Neutrophil (primary cell): ENCODE data around the gene CCDC110.
"Not testable (repeated sequence)": the region's sequence is repeated elsewhere in the genome, so short reads cannot be mapped to it uniquely, and the experiment has no call there.

ENCODE experiments used
- H3K27ac ChIP-seq: fragments of 200-600 bp; sonication (generic); 2 replicates; pipeline ENCODE4 v1.5.1; 2016; ENCODE audit warnings: mild to moderate bottlenecking, moderate library complexity
- H3K27me3 ChIP-seq: fragments of 200-600 bp; sonication (generic); 2 replicates; pipeline ENCODE4 v1.6.0; 2016; ENCODE audit warnings: mild to moderate bottlenecking
- H3K36me3 ChIP-seq: fragments of 200-600 bp; sonication (generic); 2 replicates; pipeline ENCODE4 v1.5.1; 2017
- H3K4me1 ChIP-seq, 2 experiments: fragments of 200-600 bp in 1 of 2; sonication (generic) in 1 of 2; 1 replicate in 1 of 2; 2 replicates in 1 of 2; pipeline versions ENCODE4 v1.5.1 to v1.6.1; 2013 to 2016; ENCODE audit warnings: low read depth in 1 of 2, low read length in 1 of 2, mild to moderate bottlenecking in 1 of 2, moderate library complexity in 1 of 2; ENCODE audit not compliant: control insufficient read depth in 1 of 2, insufficient read depth in 1 of 2
- H3K4me3 ChIP-seq, 2 experiments: fragments of 200-600 bp in 1 of 2; sonication (generic) in 1 of 2; 1 replicate in 1 of 2; 2 replicates in 1 of 2; pipeline ENCODE4 v1.5.1; 2013 to 2016; ENCODE audit warnings: low read depth in 1 of 2, low read length in 1 of 2, mild to moderate bottlenecking in 1 of 2, moderate library complexity in 1 of 2
- H3K9me3 ChIP-seq: fragments of 200-600 bp; sonication (generic); 2 replicates; pipeline ENCODE4 v1.5.1; 2016
- CTCF ChIP-seq: fragments of 200-600 bp; sonication (generic); IDR thresholded peaks from 2 replicates; pipeline ENCODE4 v1.5.1; 2016; ENCODE audit warnings: antibody characterized with exemption

Gene CCDC110

GRCh38 chr4:185514182-185514697 is 42.7 kb upstream of the CCDC110 start:
- peaks cover 99% of the 10 kb centered on the region for H3K27me3 ChIP-seq
- no peaks in the 10 kb centered on the region for H3K9me3 ChIP-seq
- no peaks in the 10 kb centered on the region for H3K36me3 ChIP-seq
- TF ChIP-seq CTCF, result no peak
- no peak overlapping the region for H3K4me3 ChIP-seq
- no peaks in the 10 kb centered on the region for H3K4me1 ChIP-seq
- H3K27ac ChIP-seq, result no peak overlapping the region

DNA sequence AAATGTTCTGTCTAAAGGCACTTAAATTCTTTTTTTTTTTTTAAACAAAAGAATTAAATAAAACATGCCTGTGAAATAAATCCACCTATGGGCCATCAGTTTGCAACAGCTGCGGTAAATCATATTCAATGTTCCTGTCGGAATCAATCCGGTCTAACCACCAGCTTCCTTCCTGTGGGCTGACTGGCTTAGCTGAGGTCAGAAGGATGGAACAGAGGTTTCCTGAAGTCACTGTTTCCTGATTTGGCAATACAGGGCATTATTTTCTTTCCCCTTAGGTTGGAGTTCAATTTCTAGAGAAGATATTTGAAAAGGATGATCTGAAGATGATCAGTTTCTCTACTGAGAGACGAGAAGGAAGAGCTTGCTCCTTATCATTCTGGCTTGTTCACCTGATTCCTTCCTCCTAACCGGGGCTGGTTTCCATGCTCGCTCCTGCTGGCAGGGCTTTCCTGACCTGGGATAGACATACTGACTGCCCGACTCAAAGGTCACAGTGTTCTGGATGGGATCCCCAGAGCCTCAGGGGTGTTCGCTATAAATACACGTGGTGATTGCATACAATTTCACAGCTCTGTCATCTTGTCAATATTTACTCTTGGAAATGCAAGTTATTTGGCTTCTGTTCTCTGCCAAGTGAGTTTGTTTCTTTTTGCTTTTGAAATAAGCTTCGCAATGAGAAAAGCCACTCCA is 42.1 kb upstream of the CCDC110 start:
- no peak for TF ChIP-seq CTCF
- Histone ChIP-seq H3K9me3 (no peaks in the 10 kb centered on the region), H3K27me3 (peaks cover 99% of the 10 kb centered on the region), H3K4me1 (no peaks in the 10 kb centered on the region), H3K36me3 (no peaks in the 10 kb centered on the region), H3K4me3 (no peak overlapping the region), H3K27ac (no peak overlapping the region)

DNA sequence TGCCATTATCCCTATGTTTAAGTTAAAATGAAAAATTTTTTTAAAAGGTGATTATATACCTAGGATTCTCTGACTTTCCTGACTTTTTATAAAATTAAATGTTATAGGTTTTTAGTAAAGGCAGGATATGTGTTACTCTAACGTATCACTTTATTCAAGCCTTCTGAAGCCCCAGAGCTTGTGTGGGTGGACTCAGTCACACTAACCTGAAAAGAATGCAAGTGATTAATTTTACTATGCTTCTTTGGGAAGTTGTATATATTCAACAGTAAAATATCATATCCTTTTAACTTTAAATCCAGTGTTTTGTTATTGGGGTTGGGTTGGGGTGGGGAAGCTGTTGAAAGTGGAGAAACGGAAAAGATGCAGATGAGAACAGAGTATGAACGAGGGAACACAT is 41.0 kb upstream of the CCDC110 start:
- H3K36me3 ChIP-seq, result no peaks in the 10 kb centered on the region
- H3K4me1 ChIP-seq, result no peaks in the 10 kb centered on the region
- TF ChIP-seq CTCF, result no peak
- H3K27me3 ChIP-seq, result peaks cover 99% of the 10 kb centered on the region
- H3K27ac ChIP-seq, result no peak overlapping the region
- H3K4me3 ChIP-seq, result no peak overlapping the region
- H3K9me3 ChIP-seq, result no peaks in the 10 kb centered on the region

GRCh38 chr4:185511243-185511642 is 39.7 kb upstream of the CCDC110 start:
- not testable (repeated sequence) for H3K27ac ChIP-seq, H3K36me3 ChIP-seq, H3K4me3 ChIP-seq, H3K9me3 ChIP-seq, H3K4me1 ChIP-seq
- H3K27me3 ChIP-seq, result peaks cover 100% of the 10 kb centered on the region

GRCh38 chr4:185510806-185511205 is 39.3 kb upstream of the CCDC110 start:
- Histone ChIP-seq H3K9me3 (no peaks in the 10 kb centered on the region), H3K4me1 (no peaks in the 10 kb centered on the region), H3K4me3 (no peak overlapping the region), H3K27ac (no peak overlapping the region), H3K36me3 (no peaks in the 10 kb centered on the region), H3K27me3 (peaks cover 99% of the 10 kb centered on the region)
- TF ChIP-seq CTCF, result no peak

GRCh38 chr4:185508181-185508580 is 36.6 kb upstream of the CCDC110 start:
- Histone ChIP-seq H3K4me1 (no peaks in the 10 kb centered on the region), H3K9me3 (no peaks in the 10 kb centered on the region), H3K36me3 (no peaks in the 10 kb centered on the region), H3K4me3 (no peak overlapping the region), H3K27ac (no peak overlapping the region), H3K27me3 (peaks cover 96% of the 10 kb centered on the region)
- no peak for TF ChIP-seq CTCF
